Measurements from ENCODE around the gene WDR77.

The WDR77 gene

GRCh38 chr1:111461765-111462164, 12.7 kb upstream of the WDR77 start:
- no peak overlapping the region for H3K9ac ChIP-seq (ENCODE audit: low read length in 5 of 5)
- H3K4me1 ChIP-seq (ENCODE audit: control insufficient read depth in 5 of 5, insufficient read depth in 5 of 5, low read length in 5 of 5) = no peaks in the 10 kb centered on the region
- peaks cover 0 to 2% (median 0%) of the 10 kb centered on the region in 5 donors for H3K9me3 ChIP-seq (ENCODE audit: control insufficient read depth in 5 of 5, low read length in 5 of 5)
- no peak overlapping the region for H3K4me3 ChIP-seq (ENCODE audit: low read depth in 1 of 5, low read length in 5 of 5)
- H3K27me3 ChIP-seq (ENCODE audit: control insufficient read depth in 5 of 5, insufficient read depth in 4 of 5, low read length in 5 of 5) = no peaks in the 10 kb centered on the region
- H3K27ac ChIP-seq (ENCODE audit: low read depth, low read length) = no peak overlapping the region
- H3K36me3 ChIP-seq (ENCODE audit: control insufficient read depth in 5 of 5, insufficient read depth in 5 of 5, low read length in 5 of 5) = peaks cover 58 to 68% (median 59%) of the 10 kb centered on the region in 5 donors

- Histone ChIP-seq H3K9ac (ENCODE audit: low read length in 5 of 5) (no peak overlapping the region), H3K9me3 (ENCODE audit: control insufficient read depth in 5 of 5, low read length in 5 of 5) (no peaks in the 10 kb centered on the region), H3K27me3 (ENCODE audit: control insufficient read depth in 5 of 5, insufficient read depth in 4 of 5, low read length in 5 of 5) (no peaks in the 10 kb centered on the region), H3K27ac (ENCODE audit: low read depth, low read length) (no peak overlapping the region), H3K4me3 (ENCODE audit: low read depth in 1 of 5, low read length in 5 of 5) (no peak overlapping the region), H3K36me3 (ENCODE audit: control insufficient read depth in 5 of 5, insufficient read depth in 5 of 5, low read length in 5 of 5) (peaks cover 48 to 69% (median 56%) of the 10 kb centered on the region in 5 donors), H3K4me1 (ENCODE audit: control insufficient read depth in 5 of 5, insufficient read depth in 5 of 5, low read length in 5 of 5) (peaks cover 0 to 25% (median 20%) of the 10 kb centered on the region in 5 donors)
These were observed 6.6 kb upstream of the WDR77 start for GRCh38 chr1:111455642-111456031.

DNA sequence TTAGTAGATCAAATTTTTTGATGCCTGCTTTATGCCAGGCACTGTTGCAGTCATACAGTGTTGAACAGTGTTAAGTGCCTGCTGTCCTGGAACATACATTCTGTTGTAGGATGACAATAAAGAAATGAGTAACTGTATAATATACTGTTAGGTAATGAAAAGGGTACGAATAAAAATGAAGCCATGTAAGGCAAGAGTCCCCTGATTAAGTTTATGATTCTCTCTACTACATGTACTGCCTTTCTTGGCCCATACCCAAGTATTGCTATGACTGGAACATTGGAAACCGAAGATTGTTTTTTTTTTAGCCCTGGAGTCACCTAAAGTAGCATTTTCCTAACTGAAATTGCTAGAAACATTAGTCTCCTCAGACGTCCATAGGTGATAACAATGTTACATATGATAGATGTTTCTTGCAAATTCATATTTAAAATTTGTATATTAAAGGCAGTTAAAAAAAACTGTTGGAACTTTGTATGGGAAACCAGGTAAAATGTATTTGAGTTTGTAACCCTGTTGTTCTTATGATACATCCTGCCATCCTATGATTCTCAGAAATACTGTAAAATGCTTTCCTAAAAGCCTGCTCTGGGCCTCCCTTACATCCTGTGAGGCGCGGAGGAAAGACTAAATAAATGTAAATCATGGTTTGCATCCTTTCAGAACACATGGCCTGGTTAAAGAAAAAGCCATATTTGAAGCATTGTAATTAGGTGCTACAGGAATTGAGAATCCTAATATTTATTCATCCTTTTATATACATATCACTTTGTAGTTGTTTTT, 6.0 kb upstream of the WDR77 start:
- H3K4me3 ChIP-seq (ENCODE audit: low read depth in 1 of 5, low read length in 5 of 5) = no peak overlapping the region
- H3K9ac ChIP-seq (ENCODE audit: low read length in 5 of 5) = peak overlapping the region in 1 of 5 donors; percentile 12
- H3K27ac ChIP-seq (ENCODE audit: low read depth, low read length) = no peak overlapping the region
- H3K36me3 ChIP-seq (ENCODE audit: control insufficient read depth in 5 of 5, insufficient read depth in 5 of 5, low read length in 5 of 5) = peaks cover 44 to 65% (median 53%) of the 10 kb centered on the region in 5 donors
- H3K4me1 ChIP-seq (ENCODE audit: control insufficient read depth in 5 of 5, insufficient read depth in 5 of 5, low read length in 5 of 5) = peaks cover 4 to 31% (median 26%) of the 10 kb centered on the region in 5 donors
- H3K9me3 ChIP-seq (ENCODE audit: control insufficient read depth in 5 of 5, low read length in 5 of 5) = no peaks in the 10 kb centered on the region
- H3K27me3 ChIP-seq (ENCODE audit: control insufficient read depth in 5 of 5, insufficient read depth in 4 of 5, low read length in 5 of 5) = no peaks in the 10 kb centered on the region

- Histone ChIP-seq H3K27ac (ENCODE audit: low read depth, low read length) (no peak overlapping the region), H3K9ac (ENCODE audit: low read length in 5 of 5) (peak overlapping the region in 2 of 5 donors; percentile 18 to 35), H3K27me3 (ENCODE audit: control insufficient read depth in 5 of 5, insufficient read depth in 4 of 5, low read length in 5 of 5) (no peaks in the 10 kb centered on the region), H3K4me1 (ENCODE audit: control insufficient read depth in 5 of 5, insufficient read depth in 5 of 5, low read length in 5 of 5) (peaks cover 4 to 36% (median 32%) of the 10 kb centered on the region in 5 donors), H3K9me3 (ENCODE audit: control insufficient read depth in 5 of 5, low read length in 5 of 5) (no peaks in the 10 kb centered on the region), H3K36me3 (ENCODE audit: control insufficient read depth in 5 of 5, insufficient read depth in 5 of 5, low read length in 5 of 5) (peaks cover 35 to 52% (median 39%) of the 10 kb centered on the region in 5 donors), H3K4me3 (ENCODE audit: low read depth in 1 of 5, low read length in 5 of 5) (no peak overlapping the region)
These were observed 4.7 kb upstream of the WDR77 start for GRCh38 chr1:111453706-111454105.

- Histone ChIP-seq H3K9ac (ENCODE audit: low read length in 5 of 5) (peak overlapping the region in 2 of 5 donors; percentile 33 to 59), H3K4me1 (ENCODE audit: control insufficient read depth in 5 of 5, insufficient read depth in 5 of 5, low read length in 5 of 5) (peaks cover 4 to 47% (median 42%) of the 10 kb centered on the region in 5 donors), H3K27ac (ENCODE audit: low read depth, low read length) (no peak overlapping the region), H3K9me3 (ENCODE audit: control insufficient read depth in 5 of 5, low read length in 5 of 5) (no peaks in the 10 kb centered on the region), H3K4me3 (ENCODE audit: low read depth in 1 of 5, low read length in 5 of 5) (no peak overlapping the region), H3K27me3 (ENCODE audit: control insufficient read depth in 5 of 5, insufficient read depth in 4 of 5, low read length in 5 of 5) (no peaks in the 10 kb centered on the region), H3K36me3 (ENCODE audit: control insufficient read depth in 5 of 5, insufficient read depth in 5 of 5, low read length in 5 of 5) (peaks cover 25 to 41% (median 29%) of the 10 kb centered on the region in 5 donors)
These were observed 3.5 kb upstream of the WDR77 start for GRCh38 chr1:111452581-111452980.

GRCh38 chr1:111450185-111450584, 1.1 kb upstream of the WDR77 start:
- Histone ChIP-seq H3K9ac (ENCODE audit: low read length in 5 of 5) (peak overlapping the region; percentile 77 to 99 (median 95)), H3K9me3 (ENCODE audit: control insufficient read depth in 5 of 5, low read length in 5 of 5) (no peaks in the 10 kb centered on the region), H3K27ac (ENCODE audit: low read depth, low read length) (no peak overlapping the region), H3K4me3 (ENCODE audit: low read depth in 1 of 5, low read length in 5 of 5) (peak overlapping the region; percentile 86 to 100 (median 98)), H3K27me3 (ENCODE audit: control insufficient read depth in 5 of 5, insufficient read depth in 4 of 5, low read length in 5 of 5) (no peaks in the 10 kb centered on the region), H3K36me3 (ENCODE audit: control insufficient read depth in 5 of 5, insufficient read depth in 5 of 5, low read length in 5 of 5) (peaks cover 12 to 35% (median 25%) of the 10 kb centered on the region in 5 donors), H3K4me1 (ENCODE audit: control insufficient read depth in 5 of 5, insufficient read depth in 5 of 5, low read length in 5 of 5) (peaks cover 4 to 52% (median 48%) of the 10 kb centered on the region in 5 donors)

GRCh38 chr1:111449703-111450017, 604 bp upstream of the WDR77 start:
- Histone ChIP-seq H3K9ac (ENCODE audit: low read length in 5 of 5) (peak overlapping the region; percentile 77 to 99 (median 95)), H3K36me3 (ENCODE audit: control insufficient read depth in 5 of 5, insufficient read depth in 5 of 5, low read length in 5 of 5) (peaks cover 12 to 34% (median 21%) of the 10 kb centered on the region in 5 donors), H3K4me3 (ENCODE audit: low read depth in 1 of 5, low read length in 5 of 5) (peak overlapping the region; percentile 86 to 100 (median 98)), H3K27me3 (ENCODE audit: control insufficient read depth in 5 of 5, insufficient read depth in 4 of 5, low read length in 5 of 5) (no peaks in the 10 kb centered on the region), H3K4me1 (ENCODE audit: control insufficient read depth in 5 of 5, insufficient read depth in 5 of 5, low read length in 5 of 5) (peaks cover 4 to 48% (median 46%) of the 10 kb centered on the region in 5 donors), H3K9me3 (ENCODE audit: control insufficient read depth in 5 of 5, low read length in 5 of 5) (no peaks in the 10 kb centered on the region), H3K27ac (ENCODE audit: low read depth, low read length) (peak overlapping the region; percentile 88)

DNA sequence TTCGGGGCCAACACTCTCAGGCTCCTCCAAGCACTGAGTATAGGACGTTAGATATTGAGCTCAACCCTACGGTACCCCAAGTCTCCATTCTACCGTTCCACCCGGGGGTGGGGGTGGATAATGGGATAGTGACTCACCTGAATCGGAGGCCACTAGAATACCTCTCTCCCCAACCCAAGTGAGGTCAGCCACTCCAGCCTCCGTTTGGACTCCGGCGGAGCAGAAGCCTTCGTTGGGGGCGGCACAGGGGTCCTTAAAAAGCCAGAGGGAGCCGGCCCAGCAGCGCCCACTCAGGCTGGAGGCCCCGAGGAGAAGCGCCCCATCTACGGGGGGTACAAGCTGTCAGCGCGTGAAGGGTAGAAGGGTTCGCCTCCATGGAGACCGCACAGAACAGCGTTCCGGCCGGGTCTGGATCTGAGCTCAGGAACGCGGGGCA, 556 bp downstream of the WDR77 start:
- Histone ChIP-seq H3K4me3 (ENCODE audit: low read depth in 1 of 5, low read length in 5 of 5) (peak overlapping the region; percentile 75 to 100 (median 89)), H3K27me3 (ENCODE audit: control insufficient read depth in 5 of 5, insufficient read depth in 4 of 5, low read length in 5 of 5) (no peaks in the 10 kb centered on the region), H3K4me1 (ENCODE audit: control insufficient read depth in 5 of 5, insufficient read depth in 5 of 5, low read length in 5 of 5) (peaks cover 4 to 48% (median 45%) of the 10 kb centered on the region in 5 donors), H3K9me3 (ENCODE audit: control insufficient read depth in 5 of 5, low read length in 5 of 5) (no peaks in the 10 kb centered on the region), H3K9ac (ENCODE audit: low read length in 5 of 5) (peak overlapping the region; percentile 58 to 99 (median 95)), H3K27ac (ENCODE audit: low read depth, low read length) (peak overlapping the region; percentile 88), H3K36me3 (ENCODE audit: control insufficient read depth in 5 of 5, insufficient read depth in 5 of 5, low read length in 5 of 5) (peaks cover 17 to 38% (median 23%) of the 10 kb centered on the region in 5 donors)

DNA sequence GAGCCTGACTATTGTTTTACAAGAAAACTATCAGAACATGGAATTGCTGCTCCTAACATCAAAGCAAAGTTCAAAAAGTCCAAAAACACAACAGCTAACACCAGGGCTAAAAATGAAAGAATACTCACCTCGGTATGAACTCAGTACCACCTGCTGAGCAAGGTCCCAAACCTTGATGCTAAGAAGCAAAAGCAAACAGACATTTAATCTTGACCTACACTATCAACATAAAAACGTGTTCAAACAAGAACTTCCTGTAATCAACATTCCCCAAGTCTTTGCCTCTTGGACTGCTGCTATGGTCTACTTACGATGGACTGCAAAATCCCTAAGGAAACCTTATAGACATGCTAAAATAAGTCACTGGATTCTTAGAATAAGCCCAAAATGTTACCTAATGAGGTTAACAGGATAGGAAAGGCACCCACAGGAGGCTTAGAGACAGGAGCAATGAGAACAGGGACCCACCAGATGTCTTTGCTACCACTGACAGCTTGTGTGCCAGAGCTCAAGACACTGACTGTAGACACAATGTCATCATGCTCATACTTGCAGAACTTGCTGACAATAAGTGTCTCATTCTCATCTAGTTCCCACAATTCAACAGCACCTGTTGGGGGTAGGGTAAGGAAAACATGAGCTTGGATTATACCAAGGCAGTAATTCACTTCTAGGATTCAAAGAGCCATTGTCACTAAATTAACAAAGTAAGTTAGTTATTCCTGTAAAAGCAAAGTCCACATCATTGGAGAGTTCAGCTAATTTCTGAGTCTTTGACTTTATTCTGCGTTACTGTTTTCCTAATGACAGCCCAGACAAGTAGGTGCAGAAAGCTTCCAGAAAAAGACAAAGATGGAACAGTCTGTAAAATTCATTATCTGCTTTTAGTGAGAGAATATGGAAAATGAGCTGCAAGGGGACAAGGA, 1.8 kb downstream of the WDR77 start:
- Histone ChIP-seq H3K27ac (ENCODE audit: low read depth, low read length) (no peak overlapping the region), H3K9me3 (ENCODE audit: control insufficient read depth in 5 of 5, low read length in 5 of 5) (no peaks in the 10 kb centered on the region), H3K4me1 (ENCODE audit: control insufficient read depth in 5 of 5, insufficient read depth in 5 of 5, low read length in 5 of 5) (peaks cover 4 to 45% (median 39%) of the 10 kb centered on the region in 5 donors), H3K36me3 (ENCODE audit: control insufficient read depth in 5 of 5, insufficient read depth in 5 of 5, low read length in 5 of 5) (peaks cover 28 to 51% (median 36%) of the 10 kb centered on the region in 5 donors), H3K9ac (ENCODE audit: low read length in 5 of 5) (peak overlapping the region in 1 of 5 donors; percentile 95), H3K27me3 (ENCODE audit: control insufficient read depth in 5 of 5, insufficient read depth in 4 of 5, low read length in 5 of 5) (no peaks in the 10 kb centered on the region), H3K4me3 (ENCODE audit: low read depth in 1 of 5, low read length in 5 of 5) (peak overlapping the region in 1 of 5 donors; percentile 86)
